Measurements from ENCODE around the gene AUTS2.
"Not testable (repeated sequence)": the region's sequence is repeated elsewhere in the genome, so short reads cannot be mapped to it uniquely, and the experiment has no call there.

The AUTS2 gene

GRCh38 chr7:70723339-70723738 lies 1125.1 kb downstream of the AUTS2 start:
- no peak for DNase-seq

GRCh38 chr7:70725448-70725847 lies 1127.2 kb downstream of the AUTS2 start:
- DNase-seq: no peak

GRCh38 chr7:70726294-70726693 lies 1128.0 kb downstream of the AUTS2 start:
- no peak for DNase-seq

- no peak for DNase-seq
These were observed 1128.7 kb downstream of the AUTS2 start for GRCh38 chr7:70726951-70727378.

GRCh38 chr7:70727861-70728260 lies 1129.6 kb downstream of the AUTS2 start:
- no peak for DNase-seq

GRCh38 chr7:70728872-70729552 lies 1130.7 kb downstream of the AUTS2 start:
- DNase-seq: no peak

- DNase-seq: not testable (repeated sequence)
These were observed 1131.4 kb downstream of the AUTS2 start for GRCh38 chr7:70729553-70730157.

- DNase-seq: no peak
These were observed 1132.3 kb downstream of the AUTS2 start for GRCh38 chr7:70730451-70731110.

- no peak for DNase-seq
These were observed 1134.8 kb downstream of the AUTS2 start for GRCh38 chr7:70733090-70733489.

GRCh38 chr7:70734411-70734810 lies 1136.1 kb downstream of the AUTS2 start:
- no peak for DNase-seq

- DNase-seq: no peak
These were observed 1137.0 kb downstream of the AUTS2 start for GRCh38 chr7:70735313-70735712.

GRCh38 chr7:70736715-70737460 lies 1138.6 kb downstream of the AUTS2 start:
- DNase-seq: no peak

GRCh38 chr7:70738151-70738885 lies 1140.0 kb downstream of the AUTS2 start:
- no peak for DNase-seq

GRCh38 chr7:70739646-70740210 lies 1141.5 kb downstream of the AUTS2 start:
- no peak for DNase-seq

GRCh38 chr7:70741666-70742065 lies 1143.4 kb downstream of the AUTS2 start:
- no peak for DNase-seq

GRCh38 chr7:70743531-70744325 lies 1145.5 kb downstream of the AUTS2 start:
- no peak for DNase-seq

GRCh38 chr7:70744492-70744891 lies 1146.2 kb downstream of the AUTS2 start:
- no peak for DNase-seq

GRCh38 chr7:70749831-70750230 lies 1151.6 kb downstream of the AUTS2 start:
- no peak for DNase-seq

GRCh38 chr7:70751895-70752294 lies 1153.6 kb downstream of the AUTS2 start:
- no peak for DNase-seq

- no peak for DNase-seq
These were observed 1154.5 kb downstream of the AUTS2 start for GRCh38 chr7:70752794-70753241.

GRCh38 chr7:70756789-70757188 lies 1158.5 kb downstream of the AUTS2 start:
- DNase-seq: no peak
